NCI-H460 (cell line): Measurements from ENCODE around the gene ARMH1. TPM values are rescaled to one million over a fixed set of nuclear protein-coding genes. Genes with fewer than 3 reads are reported as not detected.
"Not testable (repeated sequence)": the region's sequence is repeated elsewhere in the genome, so short reads cannot be mapped to it uniquely, and the experiment has no call there.

Experiments used
- DNase-seq: peaks from one replicate; pipeline ENCODE4 v3.0.0-alpha.2; 2016; ENCODE audit warnings: low read depth; ENCODE audit errors: extremely low read depth
- total RNA-seq: library from RNA; depleted of rRNA; stranded (reverse); fragments of >200 nt; shearing (Covaris generic); gene quantifications from 2 replicates; pipeline ENCODE4 v1.2.3, GENCODE V29; 2014

ARMH1 gene
- total RNA-seq, 1 experiment from 2014 or later = 0.62 TPM

GRCh38 chr1:44689447-44689765 lies 14.9 kb downstream of the ARMH1 start:
- no peak for DNase-seq

- DNase-seq = no peak
These were observed 18.6 kb downstream of the ARMH1 start for GRCh38 chr1:44693159-44693558.

- no peak for DNase-seq
These were observed 19.4 kb downstream of the ARMH1 start for GRCh38 chr1:44693900-44694299.

- DNase-seq = no peak
These were observed 20.5 kb downstream of the ARMH1 start for GRCh38 chr1:44694863-44695478.

- no peak for DNase-seq
These were observed 21.2 kb downstream of the ARMH1 start for GRCh38 chr1:44695671-44696070.

- no peak for DNase-seq
These were observed 21.6 kb downstream of the ARMH1 start for GRCh38 chr1:44696101-44696500.

GRCh38 chr1:44696789-44697345 lies 22.4 kb downstream of the ARMH1 start:
- no peak for DNase-seq

GRCh38 chr1:44698138-44698537 lies 23.6 kb downstream of the ARMH1 start:
- no peak for DNase-seq

GRCh38 chr1:44699375-44699774 lies 24.9 kb downstream of the ARMH1 start:
- DNase-seq = not testable (repeated sequence)

GRCh38 chr1:44700573-44700972 lies 26.1 kb downstream of the ARMH1 start:
- DNase-seq = no peak

- DNase-seq = no peak
These were observed 26.6 kb downstream of the ARMH1 start for GRCh38 chr1:44701141-44701573.

- no peak for DNase-seq
These were observed 31.0 kb downstream of the ARMH1 start for GRCh38 chr1:44705470-44705869.

- no peak for DNase-seq
These were observed 31.4 kb downstream of the ARMH1 start for GRCh38 chr1:44705938-44706337.

GRCh38 chr1:44707112-44707881 lies 32.8 kb downstream of the ARMH1 start:
- DNase-seq = no peak

GRCh38 chr1:44707959-44708831 lies 33.7 kb downstream of the ARMH1 start:
- DNase-seq = peak; percentile 44

GRCh38 chr1:44713321-44713781 lies 38.8 kb downstream of the ARMH1 start:
- no peak for DNase-seq

- DNase-seq = no peak
These were observed 40.0 kb downstream of the ARMH1 start for GRCh38 chr1:44714532-44714931.

- peak; percentile 53 for DNase-seq
These were observed 40.5 kb downstream of the ARMH1 start for GRCh38 chr1:44714944-44715571.

- DNase-seq = no peak
These were observed 42.6 kb downstream of the ARMH1 start for GRCh38 chr1:44717156-44717555.

- no peak for DNase-seq
These were observed 43.1 kb downstream of the ARMH1 start for GRCh38 chr1:44717653-44718052.

- DNase-seq = no peak
These were observed 43.6 kb downstream of the ARMH1 start for GRCh38 chr1:44718091-44718490.
